HG03097 (cell line): ENCODE results near the gene TCF25.

Source experiments
- ATAC-seq: cut with Tn5 transposase; IDR thresholded peaks from one replicate; pipeline ENCODE4 v1.9.1; 2021; ENCODE audit not compliant: unreplicated experiment, low FRiP score

Gene TCF25

GRCh38 chr16:89936508-89936907 lies 63.1 kb downstream of the TCF25 start:
- ATAC-seq, result no peak

- ATAC-seq, result no peak
Measured at GRCh38 chr16:89936981-89937380, 63.6 kb downstream of the TCF25 start.

GRCh38 chr16:89938175-89938885 lies 64.9 kb downstream of the TCF25 start:
- no peak for ATAC-seq

- no peak for ATAC-seq
Measured at GRCh38 chr16:89944773-89945172, 71.4 kb downstream of the TCF25 start.

GRCh38 chr16:89945654-89946053 lies 72.3 kb downstream of the TCF25 start:
- ATAC-seq, result no peak

GRCh38 chr16:89946515-89946914 lies 73.1 kb downstream of the TCF25 start:
- no peak for ATAC-seq

GRCh38 chr16:89949121-89949742 lies 75.8 kb downstream of the TCF25 start:
- no peak for ATAC-seq

- ATAC-seq, result no peak
Measured at GRCh38 chr16:89949756-89950155, 76.4 kb downstream of the TCF25 start.

- no peak for ATAC-seq
Measured at GRCh38 chr16:89951509-89951908, 78.1 kb downstream of the TCF25 start.

- no peak for ATAC-seq
Measured at GRCh38 chr16:89952049-89952448, 78.7 kb downstream of the TCF25 start.

GRCh38 chr16:89952551-89952950 lies 79.2 kb downstream of the TCF25 start:
- ATAC-seq, result no peak

GRCh38 chr16:89953671-89954406 lies 80.4 kb downstream of the TCF25 start:
- no peak for ATAC-seq

- ATAC-seq, result no peak
Measured at GRCh38 chr16:89954462-89954861, 81.1 kb downstream of the TCF25 start.

GRCh38 chr16:89955001-89955685 lies 81.8 kb downstream of the TCF25 start:
- ATAC-seq, result no peak

GRCh38 chr16:89956505-89957215 lies 83.3 kb downstream of the TCF25 start:
- no peak for ATAC-seq

GRCh38 chr16:89957216-89957785 lies 83.9 kb downstream of the TCF25 start:
- ATAC-seq, result no peak

- ATAC-seq, result no peak
Measured at GRCh38 chr16:89958068-89958467, 84.7 kb downstream of the TCF25 start.

GRCh38 chr16:89958596-89958995 lies 85.2 kb downstream of the TCF25 start:
- no peak for ATAC-seq

- no peak for ATAC-seq
Measured at GRCh38 chr16:89960966-89961365, 87.6 kb downstream of the TCF25 start.
